Fibroblast of lung (primary cell): Measurements from ENCODE around the gene MYO7A. TPM values are rescaled to one million over a fixed set of nuclear protein-coding genes. Genes with fewer than 3 reads are reported as not detected.

Experiments used
- DNase-seq, 2 donors: peaks; one replicate each; pipeline versions ENCODE4 v3.0.0 to v3.0.0-alpha.2; 2010; ENCODE audit warnings: low read depth in 2 of 2
- H2AFZ ChIP-seq: 2 replicates; pipeline ENCODE4 v1.5.1; 2012; ENCODE audit warnings: low read length, control low read depth, inconsistent platforms
- H3K27ac ChIP-seq: 2 replicates; pipeline ENCODE4 v1.5.1; 2011; ENCODE audit warnings: low read length, control low read depth; ENCODE audit not compliant: insufficient read depth
- H3K27me3 ChIP-seq: 2 replicates; pipeline ENCODE4 v1.5.1; 2011; ENCODE audit warnings: mild to moderate bottlenecking, low read length; ENCODE audit not compliant: control insufficient read depth, insufficient read depth
- H3K36me3 ChIP-seq: 2 replicates; pipeline ENCODE4 v1.5.1; 2011; ENCODE audit warnings: low read length; ENCODE audit not compliant: control insufficient read depth, insufficient read depth
- H3K4me1 ChIP-seq: 2 replicates; pipeline ENCODE4 v1.5.1; 2011; ENCODE audit warnings: low read length; ENCODE audit not compliant: control insufficient read depth, insufficient read depth; ENCODE audit errors: extremely low read depth
- H3K4me2 ChIP-seq: 2 replicates; pipeline ENCODE4 v1.5.1; 2011; ENCODE audit warnings: low read length, control low read depth; ENCODE audit not compliant: insufficient read depth; ENCODE audit errors: extremely low read depth
- H3K4me3 ChIP-seq, 4 experiments: fragments of 200-600 bp in 1 of 4; sonication (generic) in 1 of 4; replicated peaks in 1 of 4; 2 replicates each; pipeline ENCODE4 v1.5.1; 2011 to 2016; ENCODE audit warnings: low read length in 4 of 4, low read depth in 3 of 4, mild to moderate bottlenecking in 3 of 4, control low read depth in 2 of 4, inconsistent platforms in 1 of 4, mixed read lengths in 1 of 4; ENCODE audit not compliant: insufficient read depth in 1 of 4; ENCODE audit errors: control extremely low read depth in 1 of 4
- H3K79me2 ChIP-seq: 2 replicates; pipeline ENCODE4 v1.5.1; 2012; ENCODE audit warnings: mild to moderate bottlenecking, low read length, inconsistent platforms; ENCODE audit not compliant: control insufficient read depth, insufficient read depth
- H3K9ac ChIP-seq: 2 replicates; pipeline ENCODE4 v1.5.1; 2011; ENCODE audit warnings: mild to moderate bottlenecking, low read length, control low read depth; ENCODE audit not compliant: insufficient read depth
- H3K9me3 ChIP-seq: 2 replicates; pipeline ENCODE4 v1.5.1; 2012; ENCODE audit warnings: low read depth, low read length; ENCODE audit not compliant: control insufficient read depth, insufficient read depth
- H4K20me1 ChIP-seq: 2 replicates; pipeline ENCODE4 v1.5.1; 2011; ENCODE audit warnings: low read length; ENCODE audit not compliant: control insufficient read depth, insufficient read depth; ENCODE audit errors: extremely low read depth
- CTCF ChIP-seq, 2 donors: IDR thresholded peaks in 1 of 2; conservative IDR thresholded peaks in 1 of 2; 1 replicate in 1 of 2; 2 replicates in 1 of 2; pipeline ENCODE4 v1.5.1; 2011 to 2012; ENCODE audit warnings: low read length in 2 of 2, control low read depth in 1 of 2, inconsistent platforms in 1 of 2, low read depth in 1 of 2, mild to moderate bottlenecking in 1 of 2
- EZH2 ChIP-seq: IDR thresholded peaks from 2 replicates; pipeline ENCODE4 v1.5.1; 2012; ENCODE audit warnings: low read length, control low read depth, mild to moderate bottlenecking; ENCODE audit errors: missing control alignments
- polyA plus RNA-seq, 2 donors: library from polyadenylated mRNA; depleted of rRNA in 1 of 2; stranded (reverse) in 1 of 2; unstranded in 1 of 2; fragments of >200 nt; gene quantifications; 2 replicates each; pipeline ENCODE4 v1.2.1, GENCODE V29; 2011 to 2012; ENCODE audit warnings: missing spikeins in 1 of 2
- total RNA-seq: library from RNA; depleted of rRNA; stranded (reverse); fragments of >200 nt; gene quantifications from 2 replicates; pipeline ENCODE4 v1.2.1, GENCODE V29; 2014

The MYO7A gene
- total and polyA plus RNA-seq, 2 donors (not counting 1 experiment from before 2014, with no cell fraction given), result 0.01 to 0.33 TPM

DNA sequence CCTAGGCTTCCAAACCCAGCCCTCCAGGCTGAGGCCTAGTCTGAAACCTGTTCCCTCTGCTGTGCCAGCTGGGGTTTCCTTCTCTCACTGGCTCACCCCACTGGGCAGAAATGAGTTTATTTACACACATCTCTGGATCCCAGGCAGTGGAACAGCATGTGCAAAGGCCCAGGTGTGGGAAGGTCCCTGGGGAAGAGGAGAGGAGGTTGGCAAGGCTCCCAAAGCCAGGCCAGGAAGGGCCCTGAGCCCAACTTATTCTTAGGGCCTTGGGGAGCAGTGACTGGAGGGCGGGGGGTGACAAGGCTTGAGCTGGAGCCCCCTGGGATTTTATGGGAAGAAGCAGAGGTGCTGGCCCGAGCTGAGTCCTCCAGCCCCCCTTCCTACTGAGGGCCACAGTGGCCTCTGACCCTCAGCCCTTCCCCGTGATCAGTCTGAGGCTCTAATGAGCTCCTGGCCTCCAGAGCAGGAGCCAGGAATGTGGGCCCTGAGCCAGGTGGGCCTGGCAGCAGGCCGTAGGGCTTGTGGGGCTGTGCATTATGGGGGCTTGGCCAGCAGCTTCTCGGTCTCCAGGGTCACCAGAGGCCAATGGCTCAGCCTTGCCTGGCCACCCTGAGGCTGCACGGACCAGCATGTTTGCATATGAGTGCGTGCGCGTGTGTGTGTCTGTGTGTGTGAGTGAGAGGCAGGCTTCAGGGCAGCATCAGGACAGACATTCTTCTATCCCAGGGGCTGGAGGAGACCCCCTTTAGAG is 2.9 kb downstream of the MYO7A start:
- Histone ChIP-seq H2AFZ (no peak overlapping the region), H3K27ac (no peak overlapping the region), H3K4me3 (no peak overlapping the region), H4K20me1 (no peaks in the 10 kb centered on the region), H3K9ac (no peak overlapping the region), H3K79me2 (no peaks in the 10 kb centered on the region), H3K27me3 (no peaks in the 10 kb centered on the region), H3K4me2 (no peak overlapping the region), H3K36me3 (no peaks in the 10 kb centered on the region), H3K9me3 (no peaks in the 10 kb centered on the region), H3K4me1 (peaks cover 5% of the 10 kb centered on the region)
- DNase-seq, result peak; percentile 46 to 54
- TF ChIP-seq CTCF (conservative IDR thresholded peaks at IDR 0.05 in 1 of 2, IDR thresholded peaks at IDR 0.05 in 1 of 2; ENCODE audit: low read depth in 1 of 2, low read length in 2 of 2) (no peak), EZH2 (no peak)

- Histone ChIP-seq H3K36me3 (no peaks in the 10 kb centered on the region), H3K9ac (no peak overlapping the region), H3K4me1 (peaks cover 5% of the 10 kb centered on the region), H3K4me2 (no peak overlapping the region), H4K20me1 (no peaks in the 10 kb centered on the region), H2AFZ (no peak overlapping the region), H3K27me3 (no peaks in the 10 kb centered on the region), H3K79me2 (no peaks in the 10 kb centered on the region), H3K4me3 (no peak overlapping the region), H3K27ac (no peak overlapping the region), H3K9me3 (no peaks in the 10 kb centered on the region)
- TF ChIP-seq EZH2 (no peak), CTCF (conservative IDR thresholded peaks at IDR 0.05 in 1 of 2, IDR thresholded peaks at IDR 0.05 in 1 of 2; ENCODE audit: low read depth in 1 of 2, low read length in 2 of 2) (no peak)
- DNase-seq, result no peak
Observed at GRCh38 chr11:77131560-77131959, 3.5 kb downstream of the MYO7A start.

- no peak for DNase-seq
- H3K9ac ChIP-seq, result no peak overlapping the region
- no peaks in the 10 kb centered on the region for H3K79me2 ChIP-seq
- H3K27me3 ChIP-seq, result peaks cover 3% of the 10 kb centered on the region
- no peak overlapping the region for H3K27ac ChIP-seq
- H3K9me3 ChIP-seq, result no peaks in the 10 kb centered on the region
- no peak overlapping the region for H3K4me3 ChIP-seq
- H3K4me2 ChIP-seq, result no peak overlapping the region
- H3K4me1 ChIP-seq, result peaks cover 6% of the 10 kb centered on the region
- no peak for TF ChIP-seq EZH2
- no peak for TF ChIP-seq CTCF (conservative IDR thresholded peaks at IDR 0.05 in 1 of 2, IDR thresholded peaks at IDR 0.05 in 1 of 2; ENCODE audit: low read depth in 1 of 2, low read length in 2 of 2)
- H3K36me3 ChIP-seq, result no peaks in the 10 kb centered on the region
- no peaks in the 10 kb centered on the region for H4K20me1 ChIP-seq
- H2AFZ ChIP-seq, result no peak overlapping the region
Observed at GRCh38 chr11:77135069-77135468, 7.0 kb downstream of the MYO7A start.
